ENCODE measurements around the gene SOAT1. TPM values are rescaled to one million over a fixed set of nuclear protein-coding genes. Genes with fewer than 3 reads are reported as not detected.
A peak's percentile ranks its signal among the peaks of the same experiment; 100 is the strongest.

Gene SOAT1
- total RNA-seq, 4 donors from 2014 or later = 12.3 to 14.2 (median 12.6) TPM

- Histone ChIP-seq H3K4me1 (peaks cover 0 to 33% (median 17%) of the 10 kb centered on the region in 4 donors), H3K27ac (no peak overlapping the region), H3K9me3 (no peaks in the 10 kb centered on the region), H3K4me3 (no peak overlapping the region), H3K27me3 (no peaks in the 10 kb centered on the region), H3K36me3 (no peaks in the 10 kb centered on the region)
- TF ChIP-seq CTCF (IDR thresholded peaks at IDR 0.05) (no peak), POLR2A (IDR thresholded peaks at IDR 0.05) (no peak), EP300 (IDR thresholded peaks at IDR 0.05) (no peak)
- no peak for DNase-seq (ENCODE audit: low spot score in 2 of 2)
- WGBS, 2 donors = 87 to 90% methylated on average over 4 of the region's 4 CpGs
These were observed 2.9 kb downstream of the SOAT1 start for GRCh38 chr1:179296356-179297104.

- H3K27me3 ChIP-seq = no peaks in the 10 kb centered on the region
- no peak for DNase-seq (ENCODE audit: low spot score in 2 of 2)
- H3K9me3 ChIP-seq = no peaks in the 10 kb centered on the region
- TF ChIP-seq EP300 (IDR thresholded peaks at IDR 0.05) (peak in 1 of 2 donors; percentile 62), POLR2A (IDR thresholded peaks at IDR 0.05) (no peak)
- no peaks in the 10 kb centered on the region for H3K36me3 ChIP-seq
- peaks cover 0 to 33% (median 17%) of the 10 kb centered on the region in 4 donors for H3K4me1 ChIP-seq
- H3K4me3 ChIP-seq = no peak overlapping the region
- 78 to 86% methylated on average over 3 of the region's 3 CpGs for WGBS, 2 donors
- no peak overlapping the region for H3K27ac ChIP-seq
These were observed 3.4 kb downstream of the SOAT1 start for GRCh38 chr1:179297105-179297378.

- Histone ChIP-seq H3K9me3 (no peaks in the 10 kb centered on the region), H3K4me3 (no peak overlapping the region), H3K4me1 (peaks cover 0 to 23% (median 14%) of the 10 kb centered on the region in 4 donors), H3K27ac (no peak overlapping the region), H3K36me3 (peaks cover 0 to 17% (median 0%) of the 10 kb centered on the region in 3 donors), H3K27me3 (no peaks in the 10 kb centered on the region)
- DNase-seq (ENCODE audit: low spot score in 2 of 2) = no peak
- TF ChIP-seq CTCF (IDR thresholded peaks at IDR 0.05) = no peak
- no peak for TF ChIP-seq POLR2A (IDR thresholded peaks at IDR 0.05)
- TF ChIP-seq EP300 (IDR thresholded peaks at IDR 0.05) = no peak
- WGBS, 2 donors = 87 to 90% methylated on average over 3 of the region's 3 CpGs
These were observed 5.4 kb downstream of the SOAT1 start for GRCh38 chr1:179298952-179299351.

- TF ChIP-seq EP300 (IDR thresholded peaks at IDR 0.05) (no peak), CTCF (IDR thresholded peaks at IDR 0.05) (no peak), POLR2A (IDR thresholded peaks at IDR 0.05) (no peak)
- 26 to 30% methylated on average over 1 of the region's 1 CpG for WGBS, 2 donors
- DNase-seq (ENCODE audit: low spot score in 2 of 2) = no peak
These were observed 6.5 kb downstream of the SOAT1 start for GRCh38 chr1:179300112-179300511.

GRCh38 chr1:179302070-179302469 is 8.5 kb downstream of the SOAT1 start:
- no peak for DNase-seq (ENCODE audit: low spot score in 2 of 2)
- H3K4me1 ChIP-seq = peaks cover 0 to 3% (median 0%) of the 10 kb centered on the region in 4 donors
- no peak overlapping the region for H3K4me3 ChIP-seq
- TF ChIP-seq EP300 (IDR thresholded peaks at IDR 0.05) = no peak
- no peak for TF ChIP-seq CTCF (IDR thresholded peaks at IDR 0.05)
- TF ChIP-seq POLR2A (IDR thresholded peaks at IDR 0.05) = no peak
- peaks cover 0 to 39% (median 0%) of the 10 kb centered on the region in 3 donors for H3K36me3 ChIP-seq
- H3K27me3 ChIP-seq = no peaks in the 10 kb centered on the region
- H3K9me3 ChIP-seq = no peaks in the 10 kb centered on the region
- WGBS, 2 donors = 66 to 71% methylated on average over 3 of the region's 3 CpGs
- no peak overlapping the region for H3K27ac ChIP-seq

More at GRCh38 chr1:179300112-179300511, 6.5 kb downstream of the SOAT1 start:
- H3K9me3 ChIP-seq = no peaks in the 10 kb centered on the region
- peaks cover 0 to 28% (median 0%) of the 10 kb centered on the region in 3 donors for H3K36me3 ChIP-seq
- H3K27ac ChIP-seq = no peak overlapping the region
- no peaks in the 10 kb centered on the region for H3K27me3 ChIP-seq
- H3K4me3 ChIP-seq = no peak overlapping the region
- peaks cover 0 to 15% (median 6%) of the 10 kb centered on the region in 4 donors for H3K4me1 ChIP-seq

Measured in tibial nerve (tissue), 4 donors.